Psoas muscle (tissue), 8 donors: ENCODE results near the gene ARHGAP24. TPM values are rescaled to one million over a fixed set of nuclear protein-coding genes. Genes with fewer than 3 reads are reported as not detected.

Experiments
- ATAC-seq, 4 donors: fragments of 200-7000 bp; cut with Tn5 transposase; one replicate each; pipeline ENCODE4 v1.9.1; 2020; ENCODE audit warnings: moderate library complexity in 3 of 4, mild to moderate bottlenecking in 2 of 4
- DNase-seq, 2 donors: peaks; one replicate each; pipeline ENCODE4 v3.0.0-alpha.2; 2020
- H3K27ac ChIP-seq: fragments of 200-600 bp; one replicate; pipeline ENCODE4 v1.8.0; 2022
- H3K27me3 ChIP-seq, 3 donors: fragments of 200-600 bp in 1 of 3; one replicate each; pipeline versions ENCODE4 v1.6.1 to v1.8.0; 2013 to 2022; ENCODE audit warnings: low read length in 2 of 3, mild to moderate bottlenecking in 2 of 3, moderate library complexity in 1 of 3; ENCODE audit not compliant: insufficient read depth in 3 of 3
- H3K36me3 ChIP-seq, 2 donors: fragments of 200-600 bp in 1 of 2; one replicate each; pipeline versions ENCODE4 v1.6.1 to v1.8.0; 2013 to 2022; ENCODE audit warnings: low read depth in 1 of 2, mild to moderate bottlenecking in 1 of 2, moderate library complexity in 1 of 2; ENCODE audit not compliant: insufficient read depth in 1 of 2
- H3K4me1 ChIP-seq: fragments of 200-600 bp; one replicate; pipeline ENCODE4 v1.8.0; 2022
- H3K4me3 ChIP-seq: fragments of 200-600 bp; one replicate; pipeline ENCODE4 v1.8.0; 2022; ENCODE audit warnings: mild to moderate bottlenecking
- H3K9me3 ChIP-seq: fragments of 200-600 bp; one replicate; pipeline ENCODE4 v1.8.0; 2022
- CTCF ChIP-seq: fragments of 200-600 bp; IDR thresholded peaks from one replicate; pipeline ENCODE4 v1.8.0; 2022; ENCODE audit warnings: antibody characterized with exemption
- WGBS, 3 donors: extraction: QIAGEN DNeasy Blood & Tissue Kit; methylation state at CpG; one replicate each; pipeline versions ENCODE4 v1.1.6 to v1.1.7; 2013; 5-methylcytosine and 5-hydroxymethylcytosine counted together
- intact Hi-C, 2 donors: fragments of 100-400 bp; cut with DNase I; formaldehyde crosslinking; loops; one replicate each; pipeline versions ENCODE4 v1.11.0 to v1.14.2; 2022
- polyA plus RNA-seq, 3 donors: library from polyadenylated mRNA; stranded (reverse); fragments of 200-250 nt; gene quantifications; one replicate each; pipeline ENCODE4 v1.2.3, GENCODE V29; 2013
- total RNA-seq, 4 donors: library from RNA; stranded (reverse); fragmentation: NEBNext Ultra II Directional in 2 of 4; extraction: Animal tissue kit (Norgen Biotek cat#: 25700) in 2 of 4; gene quantifications; one replicate each; pipeline versions ENCODE4 v1.2.1 to v1.2.4, GENCODE V29; 2021 to 2023
- donor health status: healthy with polysubstance abuse.
- donor health status: DM: no; HTN: no; CAD: no; lungs with moderate emphysema.
- donor health status: Bipolar disorder and iron deficiency.
- donor health status: healthy.
- donor health status: DM: yes; HTN: yes; CAD: no.
- donor health status: DM: no; HTN: no; CAD: no.
- donor health status: DM: no; HTN: no; CAD: no.
- donor health status: DM: yes; HTN: yes; CAD: no.

Gene ARHGAP24
- total and polyA plus RNA-seq, 7 donors: 2.3 to 25.7 (median 4.6) TPM

- Histone ChIP-seq H3K36me3 (no peaks in the 10 kb centered on the region), H3K9me3 (no peaks in the 10 kb centered on the region), H3K4me1 (no peaks in the 10 kb centered on the region), H3K4me3 (no peak overlapping the region), H3K27ac (no peak overlapping the region), H3K27me3 (no peaks in the 10 kb centered on the region)
- WGBS, 3 donors: 24 to 51% (median 49%) methylated on average over 3 of the region's 3 CpGs
- intact Hi-C loops: no loop called here
- no peak for TF ChIP-seq CTCF
- DNase-seq: no peak
- no peak for ATAC-seq
These were observed 47.9 kb downstream of the ARHGAP24 start for GRCh38 chr4:85522836-85523235.

DNA sequence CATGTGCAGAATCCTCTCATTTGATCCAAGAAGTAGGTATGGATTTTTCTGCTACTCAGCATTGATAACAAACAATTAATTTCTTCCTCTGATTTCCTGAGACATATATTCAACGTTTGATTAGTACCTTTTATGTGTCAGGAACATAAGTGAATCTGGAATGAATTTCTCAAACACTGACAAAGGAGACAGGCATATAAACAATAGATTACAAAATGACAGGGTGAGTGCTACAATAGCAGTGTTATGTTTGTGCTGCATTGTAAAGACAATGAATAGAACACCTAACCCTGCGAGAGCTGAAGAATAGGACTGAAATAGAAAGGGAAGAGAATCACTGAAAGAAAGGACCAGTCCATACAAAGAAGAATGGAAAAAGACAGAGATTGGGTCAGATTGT lies 52.9 kb downstream of the ARHGAP24 start:
- H3K4me1 ChIP-seq: no peaks in the 10 kb centered on the region
- ATAC-seq: no peak
- H3K27ac ChIP-seq: no peak overlapping the region
- no peak for TF ChIP-seq CTCF
- H3K9me3 ChIP-seq: no peaks in the 10 kb centered on the region
- 59 to 67% (median 65%) methylated on average over 2 of the region's 2 CpGs for WGBS, 3 donors
- intact Hi-C loops: no loop called here
- no peaks in the 10 kb centered on the region for H3K36me3 ChIP-seq
- no peaks in the 10 kb centered on the region for H3K27me3 ChIP-seq
- no peak for DNase-seq
- H3K4me3 ChIP-seq: no peak overlapping the region

DNA sequence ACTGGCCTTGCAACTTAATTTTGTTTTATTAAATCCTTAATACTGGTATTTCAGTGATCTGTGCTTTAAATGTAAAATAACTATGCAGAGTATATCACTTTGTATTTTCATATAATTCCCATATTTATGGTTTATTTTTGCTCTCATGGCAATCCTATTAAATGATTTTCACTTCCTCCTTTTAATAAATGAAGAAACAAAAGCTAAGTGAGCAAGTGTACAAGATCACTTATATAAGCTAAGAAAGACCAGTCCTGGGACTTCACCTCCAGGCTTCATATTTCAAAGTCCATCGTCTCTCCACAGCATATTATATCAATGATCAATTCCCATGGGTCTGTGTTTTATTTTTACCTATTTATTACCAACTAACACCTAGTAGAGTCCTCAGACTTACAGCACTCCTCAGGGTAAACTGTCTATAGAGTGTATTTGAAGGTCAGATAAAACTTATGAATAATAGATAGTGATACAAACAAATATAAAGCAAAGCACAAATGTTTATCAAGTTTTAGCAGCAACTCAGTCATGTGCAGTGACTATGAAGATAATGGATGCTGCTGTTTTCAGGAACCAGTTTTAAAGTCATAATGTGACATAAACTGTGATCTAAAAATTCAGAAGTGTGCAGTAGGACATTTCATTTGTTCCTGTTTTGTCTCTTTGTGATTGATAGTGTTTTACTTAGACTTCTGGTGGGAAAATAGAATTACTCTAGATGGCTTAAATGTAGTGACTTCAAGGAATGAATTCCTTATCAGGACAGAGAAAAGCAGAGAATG lies 56.8 kb downstream of the ARHGAP24 start:
- no peak for TF ChIP-seq CTCF
- Histone ChIP-seq H3K27ac (no peak overlapping the region), H3K9me3 (no peaks in the 10 kb centered on the region), H3K36me3 (no peaks in the 10 kb centered on the region), H3K4me3 (no peak overlapping the region), H3K27me3 (no peaks in the 10 kb centered on the region), H3K4me1 (no peaks in the 10 kb centered on the region)
- ATAC-seq (no peak), DNase-seq (no peak)
- intact Hi-C loops: no loop called here
- WGBS, 3 donors: 71 to 77% (median 75%) methylated on average over 1 of the region's 1 CpG

DNA sequence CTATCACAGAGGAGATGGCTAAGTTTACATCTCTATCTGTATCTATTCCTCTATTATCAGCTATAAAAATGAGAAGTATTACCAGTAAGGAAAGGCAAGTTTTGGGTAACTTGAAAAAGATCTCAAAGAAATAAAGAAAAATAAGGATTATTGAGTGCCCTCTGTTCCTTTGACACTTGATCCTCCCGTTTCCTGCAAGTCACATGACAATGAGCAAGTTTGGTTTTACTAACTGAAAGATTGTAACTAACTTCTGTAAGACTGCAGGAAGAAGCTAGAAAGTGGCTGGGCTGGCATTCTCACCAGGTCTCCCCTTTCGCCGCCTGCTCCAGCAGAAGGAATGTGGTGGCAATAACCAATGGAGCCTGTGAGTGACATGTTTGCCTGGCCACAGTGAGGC lies 59.2 kb downstream of the ARHGAP24 start:
- no peak for ATAC-seq
- TF ChIP-seq CTCF: no peak
- 92 to 96% (median 94%) methylated on average over 3 of the region's 3 CpGs for WGBS, 3 donors
- DNase-seq: no peak
- intact Hi-C loops: no loop called here
- Histone ChIP-seq H3K4me3 (no peak overlapping the region), H3K4me1 (no peaks in the 10 kb centered on the region), H3K27me3 (no peaks in the 10 kb centered on the region), H3K9me3 (no peaks in the 10 kb centered on the region), H3K36me3 (no peaks in the 10 kb centered on the region), H3K27ac (no peak overlapping the region)

DNA sequence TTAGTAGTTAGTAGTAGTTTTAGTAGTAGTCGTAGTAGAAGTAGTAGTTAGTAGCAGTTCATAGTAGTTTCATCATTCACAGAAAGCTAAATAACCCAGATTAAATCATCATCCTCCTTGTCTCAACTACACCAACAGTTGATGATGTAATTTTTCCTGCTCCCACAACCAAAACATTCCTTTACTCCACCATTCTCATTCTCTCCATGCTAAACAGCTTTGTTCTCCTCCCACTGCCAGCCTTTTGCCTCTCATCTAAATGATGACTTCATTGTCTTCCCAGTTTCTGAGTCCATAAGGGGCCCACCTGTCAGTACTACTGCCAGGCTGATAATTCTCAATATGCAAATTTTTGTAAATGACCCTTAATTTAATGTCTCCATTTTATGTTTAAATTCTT lies 68.9 kb downstream of the ARHGAP24 start:
- WGBS, 3 donors: 93 to 100% (median 95%) methylated on average over 1 of the region's 1 CpG
- Histone ChIP-seq H3K27me3 (no peaks in the 10 kb centered on the region), H3K4me1 (no peaks in the 10 kb centered on the region), H3K9me3 (no peaks in the 10 kb centered on the region), H3K4me3 (no peak overlapping the region), H3K27ac (no peak overlapping the region), H3K36me3 (no peaks in the 10 kb centered on the region)
- TF ChIP-seq CTCF: no peak
- intact Hi-C loops: no loop called here
- DNase-seq (no peak), ATAC-seq (no peak)
